ENCODE results near the gene RAB33B.
A peak's percentile ranks its signal among the peaks of the same experiment; 100 is the strongest.

GRCh38 chr4:139453371-139454110, 380 bp upstream of the RAB33B start:
- TF ChIP-seq CTCF (IDR thresholded peaks at IDR 0.05) (peak in 3 of 7 experiments; percentile 23 to 29 (median 24)), POLR2A (IDR thresholded peaks at IDR 0.05) (peak; percentile 90 to 92 (median 91))
